ENCODE results near the gene NXNL1.

Gene NXNL1

GRCh38 chr19:17455308-17456123 lies 5.2 kb downstream of the NXNL1 start:
- no peak for DNase-seq (ENCODE audit: low spot score)

- no peak for DNase-seq (ENCODE audit: low spot score)
These were observed 6.1 kb downstream of the NXNL1 start for GRCh38 chr19:17454576-17455071.

GRCh38 chr19:17451820-17452219 lies 8.9 kb downstream of the NXNL1 start:
- DNase-seq (ENCODE audit: low spot score), result no peak

- DNase-seq (ENCODE audit: low spot score), result peak; percentile 24
These were observed 10.3 kb downstream of the NXNL1 start for GRCh38 chr19:17450264-17451075.

- DNase-seq (ENCODE audit: low spot score), result peak; percentile 16
These were observed 12.4 kb downstream of the NXNL1 start, which contains the start of gene TMEM221 for GRCh38 chr19:17448131-17448967. TMEM221 (minus strand) TSS chr19:17448668; CDS start chr19:17448462, 206 bp downstream.

- no peak for DNase-seq (ENCODE audit: low spot score)
These were observed 13.0 kb downstream of the NXNL1 start for GRCh38 chr19:17447704-17448130.

- no peak for DNase-seq (ENCODE audit: low spot score)
These were observed 15.1 kb downstream of the NXNL1 start for GRCh38 chr19:17445526-17446165.

GRCh38 chr19:17441241-17442021 lies 19.3 kb downstream of the NXNL1 start:
- DNase-seq (ENCODE audit: low spot score), result no peak

GRCh38 chr19:17436874-17437267 lies 23.9 kb downstream of the NXNL1 start:
- no peak for DNase-seq (ENCODE audit: low spot score)

GRCh38 chr19:17436094-17436873 lies 24.4 kb downstream of the NXNL1 start:
- DNase-seq (ENCODE audit: low spot score), result no peak

- DNase-seq (ENCODE audit: low spot score), result no peak
These were observed 25.5 kb downstream of the NXNL1 start for GRCh38 chr19:17435218-17435617.

- DNase-seq (ENCODE audit: low spot score), result no peak
These were observed 29.3 kb downstream of the NXNL1 start for GRCh38 chr19:17431417-17431816.

- DNase-seq (ENCODE audit: low spot score), result no peak
These were observed 31.0 kb downstream of the NXNL1 start for GRCh38 chr19:17429641-17430113.

- DNase-seq (ENCODE audit: low spot score), result no peak
These were observed 35.9 kb downstream of the NXNL1 start for GRCh38 chr19:17424743-17425365.

- no peak for DNase-seq (ENCODE audit: low spot score)
These were observed 37.1 kb downstream of the NXNL1 start for GRCh38 chr19:17423429-17424208.

GRCh38 chr19:17421942-17422341 lies 38.8 kb downstream of the NXNL1 start:
- no peak for DNase-seq (ENCODE audit: low spot score)

GRCh38 chr19:17420475-17420924 lies 40.2 kb downstream of the NXNL1 start:
- DNase-seq (ENCODE audit: low spot score), result peak; percentile 36
